GM12878 (cell line): Measurements from ENCODE around the gene TACR1. TPM values are rescaled to one million over a fixed set of nuclear protein-coding genes. Genes with fewer than 3 reads are reported as not detected.

Experiments
- ATAC-seq: fragments of 200-7000 bp; cut with Tn5 transposase; 3 replicates; pipeline ENCODE4 v1.9.1; 2020; ENCODE audit warnings: mild to moderate bottlenecking, moderate library complexity
- BruUV-seq: library from RNA; stranded (reverse); fragments of 400-500 nt; replicated peaks from 2 replicates; lab custom pipeline; 2021; lab: Mats Ljungman, UMichigan
- CTCF ChIA-PET: fragments of 300-600 bp; sonication (Branson Sonifier 250); formaldehyde crosslinking; extraction: SDS; loops from one replicate; lab custom pipeline; 2021; ENCODE audit warnings: inconsistent platforms; lab: Yijun Ruan, JAX
- POLR2A ChIA-PET: fragments of 350-600 bp; formaldehyde crosslinking; extraction: SDS; loops from one replicate; lab custom pipeline; 2021; ENCODE audit warnings: inconsistent platforms; lab: Charles Lee
- RAD21 ChIA-PET: fragments of 300-600 bp; sonication (Branson Sonifier 250); formaldehyde crosslinking; loops from one replicate; lab custom pipeline; 2023; ENCODE audit warnings: antibody characterized with exemption; ENCODE audit not compliant: unreplicated experiment; lab: Charles Lee
- SMC1A ChIA-PET: fragments of 300-600 bp; sonication (Branson Sonifier 250); formaldehyde crosslinking; loops from one replicate; lab custom pipeline; 2023; ENCODE audit not compliant: unreplicated experiment, uncharacterized antibody; lab: Charles Lee
- DNase-seq: peaks from one replicate; pipeline ENCODE4 v3.0.0-alpha.2; 2011; ENCODE audit warnings: low read depth, low spot score
- FAIRE-seq: peaks from 3 replicates; lab custom pipeline; 2011; peaks lifted over from hg19 to GRCh38; lab: Jason Lieb, UNC
- H2AFZ ChIP-seq: 2 replicates; pipeline ENCODE4 v1.6.0; 2011; ENCODE audit warnings: low read depth, low read length, control low read depth; ENCODE audit not compliant: control insufficient read depth
- H3K27ac ChIP-seq: 2 replicates; pipeline ENCODE4 v1.5.1; 2011; ENCODE audit warnings: control low read depth; ENCODE audit not compliant: control insufficient read depth, insufficient read depth
- H3K27me3 ChIP-seq, 2 experiments: replicated peaks in 1 of 2; 2 replicates each; pipeline versions ENCODE4 v1.6.0 to v1.6.1; 2011; ENCODE audit warnings: low read length in 1 of 2; ENCODE audit not compliant: control insufficient read depth in 2 of 2, insufficient read depth in 2 of 2
- H3K36me3 ChIP-seq, 2 experiments: 2 replicates each; pipeline ENCODE4 v1.5.1; 2011; ENCODE audit warnings: low read length in 1 of 2; ENCODE audit not compliant: control insufficient read depth in 2 of 2, insufficient read depth in 2 of 2
- H3K4me1 ChIP-seq: 2 replicates; pipeline ENCODE4 v1.6.1; 2011; ENCODE audit warnings: mild to moderate bottlenecking, low read length, moderate library complexity, mixed read lengths; ENCODE audit not compliant: control insufficient read depth, insufficient read depth
- H3K4me2 ChIP-seq: 2 replicates; pipeline ENCODE4 v1.6.0; 2011; ENCODE audit warnings: control low read depth; ENCODE audit not compliant: control insufficient read depth, insufficient read depth
- H3K4me3 ChIP-seq: fragments of 200-600 bp; sonication (generic); 2 replicates; pipeline ENCODE4 v1.5.1; 2016
- H3K79me2 ChIP-seq: 2 replicates; pipeline ENCODE4 v1.6.0; 2011; ENCODE audit warnings: low read length; ENCODE audit not compliant: control insufficient read depth, insufficient read depth
- H3K9ac ChIP-seq: 2 replicates; pipeline ENCODE4 v1.8.0; 2011; ENCODE audit warnings: low read length, control low read depth, mixed read lengths; ENCODE audit not compliant: control insufficient read depth, insufficient read depth
- H3K9me3 ChIP-seq: replicated peaks from 3 replicates; pipeline ENCODE4 v1.5.1; 2011; ENCODE audit warnings: mild to moderate bottlenecking, low read length; ENCODE audit not compliant: control insufficient read depth, insufficient read depth
- H4K20me1 ChIP-seq: 2 replicates; pipeline ENCODE4 v1.6.0; 2011; ENCODE audit not compliant: control insufficient read depth, insufficient read depth
- BACH1 ChIP-seq: fragments of 450-650 bp; IDR thresholded peaks from 2 replicates; pipeline ENCODE4 v1.6.1; 2017; ENCODE audit warnings: mild to moderate bottlenecking, borderline replicate concordance
- CBX5 ChIP-seq: sonication (generic); IDR thresholded peaks from 2 replicates; pipeline ENCODE4 v1.6.1; 2016; ENCODE audit warnings: low read depth, moderate library complexity, mild to moderate bottlenecking, inconsistent platforms
- CREM ChIP-seq: IDR thresholded peaks from 2 replicates; pipeline ENCODE4 v1.6.1; 2014; ENCODE audit warnings: antibody characterized with exemption, low read depth
- ETV6 ChIP-seq, 2 experiments: fragments of 450-650 bp in 1 of 2; IDR thresholded peaks in 1 of 2; conservative IDR thresholded peaks in 1 of 2; 2 replicates each; pipeline ENCODE4 v1.6.1; 2014; ENCODE audit warnings: antibody characterized with exemption in 1 of 2, borderline replicate concordance in 1 of 2, low read depth in 1 of 2, mild to moderate bottlenecking in 1 of 2, moderate library complexity in 1 of 2
- FOXM1 ChIP-seq: IDR thresholded peaks from 2 replicates; pipeline ENCODE4 v1.6.1; 2012; ENCODE audit warnings: low read depth, mild to moderate bottlenecking, inconsistent platforms, low read length, moderate library complexity
- GABPA ChIP-seq: IDR thresholded peaks from 2 replicates; pipeline ENCODE4 v1.6.1; 2014; ENCODE audit warnings: antibody characterized with exemption, low read depth, mild to moderate bottlenecking, inconsistent platforms
- HDAC2 ChIP-seq: fragments of 200-600 bp; sonication (generic); IDR thresholded peaks from 2 replicates; pipeline ENCODE4 v1.6.1; 2017
- IKZF2 ChIP-seq, 2 experiments: fragments of 450-650 bp; IDR thresholded peaks; 2 replicates each; pipeline ENCODE4 v1.6.1; 2017; ENCODE audit warnings: mild to moderate bottlenecking in 2 of 2, moderate library complexity in 2 of 2
- KDM1A ChIP-seq: fragments of 200-600 bp; sonication (generic); IDR thresholded peaks from 2 replicates; pipeline ENCODE4 v1.6.1; 2016; ENCODE audit warnings: borderline replicate concordance
- NFYA ChIP-seq: IDR thresholded peaks from 2 replicates; pipeline ENCODE4 v1.6.1; 2011; ENCODE audit warnings: low read depth, mild to moderate bottlenecking, low read length, improper control_type of control experiment, borderline replicate concordance
- NR2C1 ChIP-seq: fragments of 450-650 bp; IDR thresholded peaks from 2 replicates; pipeline ENCODE4 v1.6.1; 2017; ENCODE audit warnings: antibody characterized with exemption, mild to moderate bottlenecking, moderate library complexity
- POLR2AphosphoS2 ChIP-seq: IDR thresholded peaks from 2 replicates; pipeline ENCODE4 v1.6.1; 2011; ENCODE audit warnings: low read depth, mild to moderate bottlenecking, low read length, improper control_type of control experiment, moderate library complexity
- STAT3 ChIP-seq: IDR thresholded peaks from 2 replicates; pipeline ENCODE4 v1.6.1; 2011; ENCODE audit warnings: low read depth, low read length, improper control_type of control experiment
- ZNF207 ChIP-seq: fragments of 450-650 bp; IDR thresholded peaks from 2 replicates; pipeline ENCODE4 v1.6.1; 2014; ENCODE audit warnings: antibody characterized with exemption, mild to moderate bottlenecking, borderline replicate concordance
- WGBS: methylation state at CpG from one replicate; pipeline ENCODE4 v1.1.6; 2016; ENCODE audit warnings: low lambda C conversion rate; ENCODE audit not compliant: insufficient replicate concordance, insufficient coverage; ENCODE audit errors: missing lambda C conversion rate; 5-methylcytosine and 5-hydroxymethylcytosine counted together
- in situ Hi-C: fragments of 300-500 bp; cut with MboI; formaldehyde crosslinking; loops from 9 replicates; pipeline ENCODE4 v1.14.3; 2018; ENCODE audit warnings: mixed read lengths
- intact Hi-C: fragments of 100-400 bp; cut with micrococcal nuclease; formaldehyde crosslinking; loops from one replicate; pipeline ENCODE4 v1.14.2; 2022; ENCODE audit not compliant: unreplicated experiment
- polyA plus RNA-seq, 11 experiments: library from polyadenylated mRNA; depleted of rRNA in 4 of 11; unstranded in 6 of 11; stranded (reverse) in 5 of 11; fragments of >200 nt; fragmentation: Nextera tagmentation in 4 of 11; fragmentation: Illumina TruSeq in 1 of 11; extraction: Ambion mirVana in 4 of 11; extraction: Trizol in 1 of 11; gene quantifications; 1 replicate in 1 of 11; 2 replicates in 10 of 11; pipeline versions ENCODE4 v1.2.1 to v1.2.3, GENCODE V29; 2011 to 2016; ENCODE audit warnings: inconsistent platforms in 2 of 11, missing spikeins in 2 of 11, low read depth in 1 of 11
- total RNA-seq, 4 experiments: library from RNA; depleted of rRNA in 3 of 4; stranded (reverse); fragments of >200 nt in 3 of 4; fragmentation: Illumina TruSeq in 1 of 4; extraction: Trizol in 1 of 4; gene quantifications; 2 replicates each; pipeline versions ENCODE4 v1.2.1 to v1.2.3, GENCODE V29; 2013 to 2021
- TF ChIP-seq, protein P1 (sequence below): fragments of 450-650 bp; IDR thresholded peaks from 2 replicates; pipeline ENCODE4 v1.6.1; 2016; ENCODE audit warnings: mild to moderate bottlenecking
- TF ChIP-seq, protein P2 (sequence below): IDR thresholded peaks from 2 replicates; pipeline ENCODE4 v1.6.1; 2012; ENCODE audit warnings: mild to moderate bottlenecking, low read depth, low read length
- TF ChIP-seq, protein P3 (sequence below): fragments of 450-650 bp; IDR thresholded peaks from 2 replicates; pipeline ENCODE4 v1.6.1; 2014; ENCODE audit warnings: mild to moderate bottlenecking

Gene TACR1
- total and polyA plus RNA-seq, 10 of the 15 experiments (the other 5 are each of a cell fraction or from before 2014, with no cell fraction given), result 0.04 to 1.4 (median 0.15) TPM

DNA sequence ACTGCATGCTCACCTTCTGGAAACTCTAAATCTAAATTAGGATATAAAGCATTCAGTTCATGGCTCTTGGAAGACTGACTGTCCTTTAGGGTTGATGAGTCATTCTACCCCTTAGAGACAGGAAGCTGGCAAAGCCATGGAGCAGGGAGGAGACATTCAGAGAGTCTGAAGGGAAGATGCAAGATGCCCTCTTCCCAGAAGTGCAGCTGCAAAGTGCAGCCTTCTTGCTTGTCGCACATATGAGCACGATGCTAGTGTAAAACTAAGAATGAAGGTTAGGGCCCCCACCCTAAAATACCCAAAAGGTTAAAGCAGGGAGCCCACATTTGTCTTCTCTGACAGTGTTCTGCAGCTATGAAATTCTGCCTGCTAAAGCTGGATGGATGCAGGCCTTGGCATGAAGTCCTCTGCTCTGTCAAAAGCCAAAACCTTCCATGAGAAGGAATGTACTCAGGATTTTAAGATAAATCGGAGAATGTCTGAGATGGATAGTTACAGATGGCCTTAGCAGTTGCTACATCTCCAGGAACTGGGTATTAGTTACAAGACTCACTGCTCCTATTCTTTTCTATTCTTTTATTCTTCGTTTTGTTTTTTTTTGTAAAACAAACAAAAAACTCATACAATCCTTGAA lies 151.2 kb downstream of the TACR1 start:
- Histone ChIP-seq H3K4me3 (no peak overlapping the region), H3K9ac (no peak overlapping the region), H3K79me2 (no peaks in the 10 kb centered on the region), H3K36me3 (no peaks in the 10 kb centered on the region; a peak in 1 of 4 replicates), H3K4me1 (peaks cover under 1% of the 10 kb centered on the region; the same call in 1 of the 2 replicates), H3K27ac (no peak overlapping the region), H3K27me3 (no peaks in the 10 kb centered on the region), H4K20me1 (no peaks in the 10 kb centered on the region), H3K9me3 (no peaks in the 10 kb centered on the region), H2AFZ (no peak overlapping the region), H3K4me2 (no peak overlapping the region)
- DNase-seq, result no peak
- no TSS peak for BruUV-seq
- POLR2A ChIA-PET, result interaction anchor here (0.6 kb wide), 1 partner anchor 8 kb away, joined by 3 read pairs; no protein-coding TSS in a partner anchor
- CTCF ChIA-PET, result interaction anchor here (1.3 to 3.6 kb wide), 2 partner anchors 17 to 26 kb away, joined by 3 to 22 read pairs; no protein-coding TSS in a partner anchor
- SMC1A ChIA-PET, result interaction anchor here (0.6 to 1.3 kb wide), 3 partner anchors 18 to 129 kb away, joined by 3 to 6 read pairs (median 3); no protein-coding TSS in a partner anchor
- no peak for FAIRE-seq
- WGBS, result 59% methylated on average over 4 of the region's 4 CpGs
- RAD21 ChIA-PET, result no interaction called here
- intact Hi-C loops, result no loop called here
- ATAC-seq, result no peak
- in situ Hi-C loops, result no loop called here
- TF ChIP-seq NR2C1 (no peak), HDAC2 (no peak), ZNF207 (no peak), KDM1A (no peak), NFYA (no peak), CBX5 (no peak), FOXM1 (no peak), BACH1 (no peak), GABPA (no peak), IKZF2 (IDR thresholded peaks at IDR 0.05) (no peak), ETV6 (conservative IDR thresholded peaks at IDR 0.05 in 1 of 2, IDR thresholded peaks at IDR 0.05 in 1 of 2; ENCODE audit: borderline replicate concordance in 1 of 2, low read depth in 1 of 2) (no peak), POLR2AphosphoS2 (no peak), CREM (no peak), STAT3 (no peak)
- TF ChIP-seq, protein P1, sequence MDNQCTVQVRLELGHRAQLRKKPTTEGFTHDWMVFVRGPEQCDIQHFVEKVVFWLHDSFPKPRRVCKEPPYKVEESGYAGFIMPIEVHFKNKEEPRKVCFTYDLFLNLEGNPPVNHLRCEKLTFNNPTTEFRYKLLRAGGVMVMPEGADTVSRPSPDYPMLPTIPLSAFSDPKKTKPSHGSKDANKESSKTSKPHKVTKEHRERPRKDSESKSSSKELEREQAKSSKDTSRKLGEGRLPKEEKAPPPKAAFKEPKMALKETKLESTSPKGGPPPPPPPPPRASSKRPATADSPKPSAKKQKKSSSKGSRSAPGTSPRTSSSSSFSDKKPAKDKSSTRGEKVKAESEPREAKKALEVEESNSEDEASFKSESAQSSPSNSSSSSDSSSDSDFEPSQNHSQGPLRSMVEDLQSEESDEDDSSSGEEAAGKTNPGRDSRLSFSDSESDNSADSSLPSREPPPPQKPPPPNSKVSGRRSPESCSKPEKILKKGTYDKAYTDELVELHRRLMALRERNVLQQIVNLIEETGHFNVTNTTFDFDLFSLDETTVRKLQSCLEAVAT, result no peak
- TF ChIP-seq, protein P2, sequence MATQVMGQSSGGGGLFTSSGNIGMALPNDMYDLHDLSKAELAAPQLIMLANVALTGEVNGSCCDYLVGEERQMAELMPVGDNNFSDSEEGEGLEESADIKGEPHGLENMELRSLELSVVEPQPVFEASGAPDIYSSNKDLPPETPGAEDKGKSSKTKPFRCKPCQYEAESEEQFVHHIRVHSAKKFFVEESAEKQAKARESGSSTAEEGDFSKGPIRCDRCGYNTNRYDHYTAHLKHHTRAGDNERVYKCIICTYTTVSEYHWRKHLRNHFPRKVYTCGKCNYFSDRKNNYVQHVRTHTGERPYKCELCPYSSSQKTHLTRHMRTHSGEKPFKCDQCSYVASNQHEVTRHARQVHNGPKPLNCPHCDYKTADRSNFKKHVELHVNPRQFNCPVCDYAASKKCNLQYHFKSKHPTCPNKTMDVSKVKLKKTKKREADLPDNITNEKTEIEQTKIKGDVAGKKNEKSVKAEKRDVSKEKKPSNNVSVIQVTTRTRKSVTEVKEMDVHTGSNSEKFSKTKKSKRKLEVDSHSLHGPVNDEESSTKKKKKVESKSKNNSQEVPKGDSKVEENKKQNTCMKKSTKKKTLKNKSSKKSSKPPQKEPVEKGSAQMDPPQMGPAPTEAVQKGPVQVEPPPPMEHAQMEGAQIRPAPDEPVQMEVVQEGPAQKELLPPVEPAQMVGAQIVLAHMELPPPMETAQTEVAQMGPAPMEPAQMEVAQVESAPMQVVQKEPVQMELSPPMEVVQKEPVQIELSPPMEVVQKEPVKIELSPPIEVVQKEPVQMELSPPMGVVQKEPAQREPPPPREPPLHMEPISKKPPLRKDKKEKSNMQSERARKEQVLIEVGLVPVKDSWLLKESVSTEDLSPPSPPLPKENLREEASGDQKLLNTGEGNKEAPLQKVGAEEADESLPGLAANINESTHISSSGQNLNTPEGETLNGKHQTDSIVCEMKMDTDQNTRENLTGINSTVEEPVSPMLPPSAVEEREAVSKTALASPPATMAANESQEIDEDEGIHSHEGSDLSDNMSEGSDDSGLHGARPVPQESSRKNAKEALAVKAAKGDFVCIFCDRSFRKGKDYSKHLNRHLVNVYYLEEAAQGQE, result no peak
- TF ChIP-seq, protein P3, sequence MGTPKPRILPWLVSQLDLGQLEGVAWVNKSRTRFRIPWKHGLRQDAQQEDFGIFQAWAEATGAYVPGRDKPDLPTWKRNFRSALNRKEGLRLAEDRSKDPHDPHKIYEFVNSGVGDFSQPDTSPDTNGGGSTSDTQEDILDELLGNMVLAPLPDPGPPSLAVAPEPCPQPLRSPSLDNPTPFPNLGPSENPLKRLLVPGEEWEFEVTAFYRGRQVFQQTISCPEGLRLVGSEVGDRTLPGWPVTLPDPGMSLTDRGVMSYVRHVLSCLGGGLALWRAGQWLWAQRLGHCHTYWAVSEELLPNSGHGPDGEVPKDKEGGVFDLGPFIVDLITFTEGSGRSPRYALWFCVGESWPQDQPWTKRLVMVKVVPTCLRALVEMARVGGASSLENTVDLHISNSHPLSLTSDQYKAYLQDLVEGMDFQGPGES, result no peak
